Mammary epithelial cell (primary cell): ENCODE measurements around the gene ARRDC3.

ENCODE experiments used
- CTCF ChIP-seq, 2 donors: IDR thresholded peaks in 1 of 2; conservative IDR thresholded peaks in 1 of 2; 2 replicates each; pipeline ENCODE4 v1.5.1; 2011 to 2012; ENCODE audit warnings: inconsistent platforms in 2 of 2, low read length in 2 of 2, mild to moderate bottlenecking in 2 of 2, control low read depth in 1 of 2, low read depth in 1 of 2; ENCODE audit not compliant: insufficient read depth in 1 of 2; ENCODE audit errors: extremely low read depth in 1 of 2
- EZH2 ChIP-seq: IDR thresholded peaks from 2 replicates; pipeline ENCODE4 v1.6.1; 2012; ENCODE audit warnings: low read length, inconsistent platforms, borderline replicate concordance

GRCh38 chr5:91416491-91416890 lies 33.4 kb upstream of the ARRDC3 start:
- TF ChIP-seq CTCF (conservative IDR thresholded peaks at IDR 0.05 in 1 of 2, IDR thresholded peaks at IDR 0.05 in 1 of 2; ENCODE audit: extremely low read depth in 1 of 2, insufficient read depth in 1 of 2, low read depth in 1 of 2, low read length in 2 of 2): no peak
- TF ChIP-seq EZH2: no peak
